GM12801 (cell line): Measurements from ENCODE around the gene NEDD4L.

Experiments
- TF ChIP-seq, protein P1 (sequence below): IDR thresholded peaks from one replicate; pipeline ENCODE4 v1.5.1; 2011; ENCODE audit warnings: control low read depth; ENCODE audit not compliant: insufficient read length; ENCODE audit errors: extremely low read depth

Gene NEDD4L

DNA sequence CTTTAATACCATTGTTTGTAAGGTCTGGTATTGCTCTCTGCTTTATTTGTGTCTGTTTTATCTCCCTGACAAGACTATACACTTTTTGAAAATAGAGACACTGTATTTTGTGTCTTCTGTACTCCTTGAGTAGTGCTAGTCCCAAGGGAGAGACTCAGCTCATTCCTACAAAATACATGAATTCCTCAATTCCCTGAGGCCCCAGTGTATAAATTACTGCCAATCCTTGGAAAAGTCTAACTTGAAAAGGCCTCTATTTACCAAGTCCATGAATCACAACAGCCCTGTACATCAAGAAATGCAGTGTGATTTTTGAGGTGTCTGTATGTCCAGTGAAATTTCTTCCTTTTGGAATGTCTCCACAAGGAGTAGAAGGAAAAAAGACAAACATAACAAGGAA, 34.9 kb upstream of the NEDD4L start:
- TF ChIP-seq, protein P1, sequence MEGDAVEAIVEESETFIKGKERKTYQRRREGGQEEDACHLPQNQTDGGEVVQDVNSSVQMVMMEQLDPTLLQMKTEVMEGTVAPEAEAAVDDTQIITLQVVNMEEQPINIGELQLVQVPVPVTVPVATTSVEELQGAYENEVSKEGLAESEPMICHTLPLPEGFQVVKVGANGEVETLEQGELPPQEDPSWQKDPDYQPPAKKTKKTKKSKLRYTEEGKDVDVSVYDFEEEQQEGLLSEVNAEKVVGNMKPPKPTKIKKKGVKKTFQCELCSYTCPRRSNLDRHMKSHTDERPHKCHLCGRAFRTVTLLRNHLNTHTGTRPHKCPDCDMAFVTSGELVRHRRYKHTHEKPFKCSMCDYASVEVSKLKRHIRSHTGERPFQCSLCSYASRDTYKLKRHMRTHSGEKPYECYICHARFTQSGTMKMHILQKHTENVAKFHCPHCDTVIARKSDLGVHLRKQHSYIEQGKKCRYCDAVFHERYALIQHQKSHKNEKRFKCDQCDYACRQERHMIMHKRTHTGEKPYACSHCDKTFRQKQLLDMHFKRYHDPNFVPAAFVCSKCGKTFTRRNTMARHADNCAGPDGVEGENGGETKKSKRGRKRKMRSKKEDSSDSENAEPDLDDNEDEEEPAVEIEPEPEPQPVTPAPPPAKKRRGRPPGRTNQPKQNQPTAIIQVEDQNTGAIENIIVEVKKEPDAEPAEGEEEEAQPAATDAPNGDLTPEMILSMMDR, result no peak

DNA sequence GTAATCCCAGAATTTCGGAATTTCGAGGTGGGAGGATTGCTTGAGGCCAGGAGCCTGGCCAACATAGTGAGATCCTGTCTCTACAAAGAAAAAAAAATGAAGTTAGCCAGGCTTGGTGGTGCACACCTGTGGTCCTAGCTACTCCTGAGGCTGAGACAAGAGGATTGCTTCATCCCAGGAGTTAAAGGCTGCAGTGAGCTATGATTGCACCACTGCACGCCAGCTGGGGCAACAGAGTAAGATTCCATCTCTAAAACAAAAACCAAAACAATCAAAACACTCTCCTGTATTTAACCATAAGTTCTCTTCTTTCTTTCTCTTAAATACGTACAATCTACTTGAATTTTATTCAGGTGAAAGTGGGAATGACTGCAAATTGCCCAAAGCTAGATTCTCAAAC, 33.8 kb upstream of the NEDD4L start:
- TF ChIP-seq, protein P1, result no peak

DNA sequence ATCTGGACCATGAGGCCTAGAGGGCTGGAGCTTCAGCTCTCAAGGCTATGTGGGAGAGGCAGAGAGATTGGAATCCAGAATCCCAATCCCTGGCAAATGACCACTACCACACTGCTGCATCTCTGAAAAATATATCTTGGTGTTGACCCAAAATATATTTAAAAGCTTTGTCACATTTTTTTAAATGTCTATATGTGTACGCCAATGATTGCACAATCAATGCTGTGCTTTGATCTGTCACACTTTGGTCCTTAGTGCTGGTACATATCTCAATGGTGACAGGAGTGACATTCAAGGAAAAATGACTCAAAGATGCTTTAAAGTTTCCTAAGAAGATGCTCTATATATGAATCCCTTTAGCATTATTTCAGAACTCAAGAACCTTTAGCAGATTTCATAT, 31.7 kb upstream of the NEDD4L start:
- TF ChIP-seq, protein P1, result no peak

DNA sequence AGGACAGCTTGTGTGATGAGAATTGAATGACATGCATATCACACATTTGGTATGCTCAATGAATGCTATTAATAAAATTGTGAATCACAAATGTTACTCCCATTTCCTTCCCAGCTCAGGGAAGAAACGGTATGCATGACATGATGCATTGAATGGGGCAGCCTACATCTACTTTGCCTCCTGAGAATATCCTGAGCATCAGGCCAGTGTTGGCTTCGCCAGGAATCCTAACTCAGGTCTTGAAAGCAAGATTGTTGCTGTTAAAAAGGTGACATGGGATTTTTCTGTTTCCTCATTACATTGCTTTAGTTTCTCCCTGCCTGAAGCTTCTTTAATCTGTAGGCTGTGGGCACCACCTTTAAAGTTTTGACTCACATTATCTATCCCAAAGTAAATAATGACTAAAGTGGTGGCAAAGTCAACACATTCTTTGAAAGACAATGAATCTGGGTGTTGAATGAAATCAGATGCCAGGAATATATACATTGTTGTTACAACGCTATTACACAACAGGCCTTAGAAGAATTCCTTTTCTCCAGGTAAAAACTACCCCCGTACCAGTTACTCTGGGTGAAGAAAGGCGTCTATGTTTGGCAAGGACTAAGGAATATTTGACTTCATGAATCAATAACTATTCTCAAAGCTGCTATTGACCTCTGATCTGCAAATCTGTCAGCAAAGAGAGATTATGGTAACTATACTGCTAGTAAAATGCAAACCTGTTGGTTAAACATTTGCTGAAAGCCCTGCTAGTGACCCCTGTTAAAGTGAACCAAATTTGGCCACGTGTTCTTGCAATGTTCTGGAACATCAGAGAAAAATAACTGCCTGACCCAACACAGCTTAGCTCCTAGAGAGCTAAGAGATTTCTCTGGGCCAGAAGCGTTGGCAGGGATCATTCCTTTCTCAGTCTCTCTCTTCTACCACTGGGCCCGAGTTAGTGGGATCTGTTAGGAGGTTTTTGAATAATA, 30.5 kb upstream of the NEDD4L start:
- TF ChIP-seq, protein P1, result no peak

DNA sequence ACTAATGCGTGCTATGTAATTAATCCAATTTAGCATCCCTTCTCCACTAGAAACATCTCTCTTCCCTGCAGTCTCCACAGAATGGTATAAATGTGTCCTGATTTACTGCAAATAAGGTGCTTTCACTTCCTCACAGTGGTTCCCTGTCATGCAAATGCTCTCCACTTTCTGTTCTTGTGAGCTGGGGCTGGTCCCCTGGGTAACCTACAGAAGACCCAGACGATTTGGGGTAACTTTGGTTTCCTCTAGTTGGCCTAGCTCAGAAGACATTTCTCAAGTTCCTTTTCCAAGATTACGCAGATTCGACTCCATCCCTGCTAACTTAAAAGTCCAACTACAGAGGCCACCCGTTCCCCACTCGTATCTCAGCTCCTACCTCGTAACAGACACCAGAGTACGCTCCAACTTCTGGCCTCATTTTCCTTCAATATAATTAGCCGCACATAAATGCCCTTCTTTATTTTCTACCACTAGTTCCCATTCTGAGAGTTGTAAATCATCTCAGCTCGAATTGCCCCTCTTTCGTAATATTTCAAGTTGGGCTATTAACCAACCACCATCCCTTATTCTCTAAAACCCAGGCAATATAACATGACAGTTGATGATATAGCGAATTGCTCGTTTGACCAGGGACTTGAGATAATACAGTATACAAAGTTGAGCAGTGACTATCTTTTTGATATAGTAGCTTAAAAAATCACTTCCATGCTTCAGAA, 28.8 kb upstream of the NEDD4L start:
- TF ChIP-seq, protein P1, result no peak

DNA sequence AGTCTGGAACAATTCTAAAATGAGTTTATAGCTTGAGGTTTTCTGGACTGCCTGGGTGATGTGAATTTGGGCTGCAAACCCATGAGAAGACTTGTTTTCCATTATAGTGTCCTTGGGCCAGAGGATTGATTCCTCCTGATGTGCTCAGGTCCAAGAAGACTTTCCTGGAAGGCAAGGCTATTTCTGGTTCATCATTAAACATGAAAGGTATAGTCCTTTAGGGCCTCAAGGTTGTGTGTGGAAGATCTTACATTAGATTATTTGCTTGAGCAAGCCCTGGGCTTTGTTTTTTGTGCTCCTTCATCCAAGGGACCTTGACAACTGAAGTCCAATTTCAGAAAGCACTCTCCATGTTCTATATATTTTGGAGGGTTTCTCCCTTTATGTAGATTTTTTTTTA, 26.8 kb upstream of the NEDD4L start:
- TF ChIP-seq, protein P1, result no peak

DNA sequence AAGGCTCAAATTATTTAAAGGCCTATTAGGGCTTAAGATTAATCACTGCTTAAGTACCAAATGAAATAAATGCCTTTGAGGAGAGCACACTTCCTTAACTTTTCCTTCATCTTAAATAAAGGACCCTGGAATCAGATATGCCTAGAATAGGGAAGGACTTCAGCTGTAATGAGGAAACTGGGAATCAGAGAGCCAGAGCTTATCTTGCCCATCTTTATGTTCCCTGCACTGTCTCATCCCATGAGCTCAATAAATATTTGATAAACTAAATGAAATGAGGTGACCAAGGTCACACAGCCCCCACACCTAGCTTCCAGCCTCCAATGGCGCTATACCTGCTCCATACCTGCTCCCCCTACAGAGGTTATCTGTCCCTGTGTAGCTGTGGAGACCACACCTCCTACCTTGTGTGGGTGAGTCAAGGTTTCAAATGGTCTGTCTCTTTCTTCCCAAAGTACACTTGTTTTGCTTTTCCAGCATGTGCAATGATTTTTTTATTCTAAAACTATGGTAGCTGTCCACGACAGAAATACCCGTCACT, 23.4 kb upstream of the NEDD4L start:
- TF ChIP-seq, protein P1, result no peak
